HG02981 (cell line): ENCODE data around the gene ATP1A4.
A peak's percentile ranks its signal among the peaks of the same experiment; 100 is the strongest.

ENCODE experiments used
- ATAC-seq: cut with Tn5 transposase; IDR thresholded peaks from one replicate; pipeline ENCODE4 v1.9.1; 2021; ENCODE audit warnings: mild to moderate bottlenecking, moderate library complexity; ENCODE audit not compliant: unreplicated experiment

Gene ATP1A4

GRCh38 chr1:160204526-160205241 lies 53.3 kb downstream of the ATP1A4 start:
- peak; percentile 53 for ATAC-seq

GRCh38 chr1:160205242-160206035 lies 54.0 kb downstream of the ATP1A4 start, which contains the start of gene PEA15:
PEA15 (plus strand) TSS chr1:160205384; CDS start chr1:160211545, 6,161 bp downstream.
- ATAC-seq: peak; percentile 46

GRCh38 chr1:160206036-160206389 lies 54.6 kb downstream of the ATP1A4 start:
- peak; percentile 24 for ATAC-seq

GRCh38 chr1:160206421-160207117 lies 55.2 kb downstream of the ATP1A4 start:
- no peak for ATAC-seq

- ATAC-seq: no peak
Observed at GRCh38 chr1:160207118-160207650, 55.8 kb downstream of the ATP1A4 start.

- no peak for ATAC-seq
Observed at GRCh38 chr1:160207771-160208556, 56.6 kb downstream of the ATP1A4 start.

GRCh38 chr1:160208557-160209320 lies 57.3 kb downstream of the ATP1A4 start:
- ATAC-seq: no peak

GRCh38 chr1:160209321-160210046 lies 58.1 kb downstream of the ATP1A4 start:
- ATAC-seq: no peak

GRCh38 chr1:160210561-160210960 lies 59.2 kb downstream of the ATP1A4 start:
- no peak for ATAC-seq

GRCh38 chr1:160211046-160211790 lies 59.8 kb downstream of the ATP1A4 start:
- ATAC-seq: no peak

GRCh38 chr1:160214481-160215140 lies 63.2 kb downstream of the ATP1A4 start:
- no peak for ATAC-seq

GRCh38 chr1:160216301-160216700 lies 64.9 kb downstream of the ATP1A4 start:
- no peak for ATAC-seq

- no peak for ATAC-seq
Observed at GRCh38 chr1:160217481-160218051, 66.2 kb downstream of the ATP1A4 start.

- no peak for ATAC-seq
Observed at GRCh38 chr1:160219062-160219929, 67.9 kb downstream of the ATP1A4 start.

- no peak for ATAC-seq
Observed at GRCh38 chr1:160220301-160220700, 68.9 kb downstream of the ATP1A4 start.

- ATAC-seq: no peak
Observed at GRCh38 chr1:160221089-160221488, 69.7 kb downstream of the ATP1A4 start.

- no peak for ATAC-seq
Observed at GRCh38 chr1:160222546-160222945, 71.1 kb downstream of the ATP1A4 start.
